DND-41 (cell line): ENCODE measurements around the gene LRG1.

ENCODE experiments used
- ATAC-seq: fragments of 200-7000 bp; cut with Tn5 transposase; 3 replicates; pipeline ENCODE4 v1.9.1; 2021; ENCODE audit warnings: low read depth; ENCODE audit not compliant: insufficient read depth
- DNase-seq: peaks from one replicate; pipeline ENCODE4 v3.0.0-alpha.2; 2020
- H2AFZ ChIP-seq: 2 replicates; pipeline ENCODE4 v1.6.0; 2012; ENCODE audit warnings: low read depth, low read length
- H3K27ac ChIP-seq: 2 replicates; pipeline ENCODE4 v1.5.1; 2012; ENCODE audit warnings: low read length, inconsistent platforms
- H3K27me3 ChIP-seq: fragments of 200-600 bp; sonication (generic); 2 replicates; pipeline ENCODE4 v1.6.0; 2012; ENCODE audit warnings: low read length, mild to moderate bottlenecking, inconsistent platforms; ENCODE audit not compliant: insufficient read depth, poor library complexity
- H3K36me3 ChIP-seq: 2 replicates; pipeline ENCODE4 v1.5.1; 2012; ENCODE audit warnings: low read length, inconsistent platforms; ENCODE audit not compliant: insufficient read depth
- H3K4me1 ChIP-seq: 2 replicates; pipeline ENCODE4 v1.5.1; 2012; ENCODE audit warnings: mild to moderate bottlenecking, low read length; ENCODE audit not compliant: insufficient read depth
- H3K4me2 ChIP-seq: 2 replicates; pipeline ENCODE4 v1.6.0; 2012; ENCODE audit warnings: mild to moderate bottlenecking, moderate library complexity, low read length, inconsistent platforms; ENCODE audit not compliant: insufficient read depth
- H3K4me3 ChIP-seq, 2 experiments: fragments of 200-600 bp in 1 of 2; shearing (Covaris generic) in 1 of 2; 2 replicates each; pipeline ENCODE4 v1.5.1; 2012 to 2016; ENCODE audit warnings: inconsistent platforms in 2 of 2, low read length in 2 of 2, mild to moderate bottlenecking in 2 of 2, low read depth in 1 of 2, moderate library complexity in 1 of 2
- H3K79me2 ChIP-seq: 2 replicates; pipeline ENCODE4 v1.6.0; 2012; ENCODE audit warnings: low read length, inconsistent platforms; ENCODE audit not compliant: insufficient read depth
- H3K9ac ChIP-seq: 2 replicates; pipeline ENCODE4 v1.6.0; 2012; ENCODE audit warnings: low read depth, mild to moderate bottlenecking, inconsistent platforms, low read length, moderate library complexity
- H3K9me3 ChIP-seq: 2 replicates; pipeline ENCODE4 v1.5.1; 2012; ENCODE audit warnings: low read length, moderate library complexity, mild to moderate bottlenecking, inconsistent platforms; ENCODE audit not compliant: insufficient read depth, severe bottlenecking
- H4K20me1 ChIP-seq: 2 replicates; pipeline ENCODE4 v1.6.0; 2012; ENCODE audit warnings: low read length; ENCODE audit not compliant: insufficient read depth
- EZH2 ChIP-seq: IDR thresholded peaks from 3 replicates; pipeline ENCODE4 v1.6.1; 2012; ENCODE audit warnings: borderline replicate concordance, low read depth, mild to moderate bottlenecking, moderate library complexity, low read length, inconsistent platforms; ENCODE audit not compliant: severe bottlenecking
- TF ChIP-seq, protein P1 (sequence below): IDR thresholded peaks from 2 replicates; pipeline ENCODE4 v1.5.1; 2012; ENCODE audit warnings: borderline replicate concordance, low read length, moderate library complexity, mild to moderate bottlenecking; ENCODE audit not compliant: poor library complexity, severe bottlenecking; ENCODE audit errors: extremely low read depth

The LRG1 gene

DNA sequence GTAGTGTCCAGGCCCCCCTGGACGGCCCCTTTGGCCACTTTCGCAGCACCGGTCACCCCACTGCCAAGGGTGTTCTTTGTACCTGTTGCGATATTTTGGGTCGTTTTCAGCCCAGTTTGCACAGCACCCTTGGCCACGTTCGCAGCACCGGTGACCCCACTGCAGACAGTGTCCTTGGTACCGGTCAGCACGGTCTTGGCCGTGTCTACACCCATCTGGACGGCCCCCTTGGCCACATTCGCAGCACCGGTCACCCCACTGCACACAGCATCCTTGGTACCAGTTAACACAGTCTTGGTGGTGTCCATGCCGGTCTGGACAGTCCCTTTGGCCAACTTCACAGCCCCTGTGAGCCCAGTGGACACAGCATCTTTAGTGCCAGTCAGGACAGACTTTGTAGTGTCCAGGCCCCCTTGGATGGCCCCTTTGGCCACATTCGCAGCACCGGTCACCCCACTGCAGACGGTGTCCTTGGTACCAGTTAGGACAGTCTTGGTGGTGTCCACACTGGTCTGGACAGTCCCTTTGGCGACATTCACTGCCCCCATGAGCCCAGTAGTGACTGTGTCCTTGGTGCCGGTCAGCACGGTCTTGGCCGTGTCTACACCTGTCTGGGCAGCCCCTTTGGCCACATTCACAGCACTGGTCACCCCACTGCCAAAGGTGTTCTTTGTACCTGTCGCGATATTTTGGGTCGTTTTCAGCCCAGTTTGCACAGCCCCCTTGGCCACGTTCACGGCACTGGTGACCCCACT, 28.4 kb downstream of the LRG1 start:
- H4K20me1 ChIP-seq = no peaks in the 10 kb centered on the region
- H3K27me3 ChIP-seq = no peaks in the 10 kb centered on the region
- no peak overlapping the region for H3K9ac ChIP-seq
- ATAC-seq (no peak), DNase-seq (no peak)
- H3K4me1 ChIP-seq = no peaks in the 10 kb centered on the region
- H2AFZ ChIP-seq = no peak overlapping the region
- H3K79me2 ChIP-seq = no peaks in the 10 kb centered on the region
- TF ChIP-seq, protein P1, sequence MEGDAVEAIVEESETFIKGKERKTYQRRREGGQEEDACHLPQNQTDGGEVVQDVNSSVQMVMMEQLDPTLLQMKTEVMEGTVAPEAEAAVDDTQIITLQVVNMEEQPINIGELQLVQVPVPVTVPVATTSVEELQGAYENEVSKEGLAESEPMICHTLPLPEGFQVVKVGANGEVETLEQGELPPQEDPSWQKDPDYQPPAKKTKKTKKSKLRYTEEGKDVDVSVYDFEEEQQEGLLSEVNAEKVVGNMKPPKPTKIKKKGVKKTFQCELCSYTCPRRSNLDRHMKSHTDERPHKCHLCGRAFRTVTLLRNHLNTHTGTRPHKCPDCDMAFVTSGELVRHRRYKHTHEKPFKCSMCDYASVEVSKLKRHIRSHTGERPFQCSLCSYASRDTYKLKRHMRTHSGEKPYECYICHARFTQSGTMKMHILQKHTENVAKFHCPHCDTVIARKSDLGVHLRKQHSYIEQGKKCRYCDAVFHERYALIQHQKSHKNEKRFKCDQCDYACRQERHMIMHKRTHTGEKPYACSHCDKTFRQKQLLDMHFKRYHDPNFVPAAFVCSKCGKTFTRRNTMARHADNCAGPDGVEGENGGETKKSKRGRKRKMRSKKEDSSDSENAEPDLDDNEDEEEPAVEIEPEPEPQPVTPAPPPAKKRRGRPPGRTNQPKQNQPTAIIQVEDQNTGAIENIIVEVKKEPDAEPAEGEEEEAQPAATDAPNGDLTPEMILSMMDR = no peak
- no peak for TF ChIP-seq EZH2
- H3K9me3 ChIP-seq = no peaks in the 10 kb centered on the region
- 0 out of 2 replicates have a peak, but pooled peaks cover 2% of the 10 kb centered on the region for H3K36me3 ChIP-seq
- no peak overlapping the region for H3K4me2 ChIP-seq
- no peak overlapping the region for H3K27ac ChIP-seq
- no peak overlapping the region for H3K4me3 ChIP-seq

DNA sequence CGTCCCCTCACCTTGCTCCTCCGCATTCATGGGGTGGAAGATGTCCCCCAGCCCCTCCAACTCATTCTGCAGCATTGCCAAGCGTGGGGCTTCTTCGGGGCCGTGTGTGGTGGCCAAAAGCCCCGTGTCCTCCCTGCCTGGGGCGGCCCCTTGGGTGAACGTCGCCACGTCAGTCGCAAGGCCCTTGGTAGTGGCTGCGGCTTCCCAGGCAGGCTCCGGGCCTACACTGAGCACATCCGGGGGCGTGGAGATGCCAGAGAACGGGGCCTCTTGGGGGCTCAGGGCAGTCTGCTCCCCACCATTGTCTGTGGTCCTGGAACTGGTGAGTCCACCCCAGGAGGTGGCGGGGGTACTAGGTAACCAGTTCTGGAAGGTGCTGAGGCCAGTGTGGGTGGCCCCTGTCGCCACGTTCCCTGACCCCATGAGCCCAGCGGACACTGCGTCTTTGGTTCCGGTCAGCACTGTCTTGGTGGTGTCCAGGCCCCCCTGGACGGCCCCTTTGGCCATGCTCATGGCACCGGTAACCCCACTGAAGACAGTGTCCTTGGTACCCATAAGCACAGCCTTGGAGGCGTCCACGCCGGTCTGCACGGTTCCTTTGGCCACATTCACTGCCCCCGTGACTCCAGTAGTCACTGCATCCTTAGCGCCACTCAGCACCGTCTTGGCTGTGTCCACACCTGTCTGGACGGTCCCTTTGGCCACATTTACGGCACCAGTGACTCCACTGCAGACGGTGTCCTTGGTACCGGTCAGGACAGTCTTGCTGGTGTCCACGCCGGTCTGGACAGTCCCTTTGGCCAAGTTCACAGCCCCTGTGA, 29.2 kb downstream of the LRG1 start:
- no peak overlapping the region for H3K4me3 ChIP-seq
- H3K9me3 ChIP-seq = no peaks in the 10 kb centered on the region
- no peak overlapping the region for H3K9ac ChIP-seq
- no peaks in the 10 kb centered on the region for H4K20me1 ChIP-seq
- no peaks in the 10 kb centered on the region for H3K4me1 ChIP-seq
- peaks cover 9% of the 10 kb centered on the region for H3K36me3 ChIP-seq
- ATAC-seq (0 out of 3 replicates have a peak, but pooled peaks have one; percentile 23), DNase-seq (no peak)
- no peak overlapping the region for H2AFZ ChIP-seq
- no peak overlapping the region for H3K4me2 ChIP-seq
- no peaks in the 10 kb centered on the region for H3K79me2 ChIP-seq
- TF ChIP-seq EZH2 = no peak
- H3K27me3 ChIP-seq = no peaks in the 10 kb centered on the region
- no peak overlapping the region for H3K27ac ChIP-seq

DNA sequence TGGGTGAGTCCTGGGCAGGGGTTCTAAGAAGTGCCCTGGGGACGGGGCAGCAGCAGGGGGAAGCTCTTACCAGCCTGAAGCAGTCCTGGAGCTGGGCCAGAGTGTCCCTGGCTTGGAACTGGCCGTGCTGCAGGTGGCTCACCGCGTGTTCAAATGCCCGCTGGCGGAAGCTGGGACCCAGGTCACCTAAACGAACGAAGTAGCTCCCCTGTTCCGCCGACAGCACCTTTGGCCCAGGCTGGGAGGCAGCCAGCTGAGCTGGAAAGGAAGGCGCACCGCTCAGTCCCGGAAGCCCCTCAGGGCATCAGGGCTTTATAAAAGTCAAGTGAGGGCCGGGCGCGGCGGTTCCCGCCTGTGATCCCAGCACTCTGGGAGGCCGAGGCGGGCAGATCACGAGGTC, 31.1 kb downstream of the LRG1 start:
- no peak overlapping the region for H3K4me3 ChIP-seq
- H4K20me1 ChIP-seq = no peaks in the 10 kb centered on the region
- no peak overlapping the region for H3K4me2 ChIP-seq
- TF ChIP-seq, protein P1 = no peak
- TF ChIP-seq EZH2 = no peak
- peaks cover 24% of the 10 kb centered on the region for H3K36me3 ChIP-seq
- no peaks in the 10 kb centered on the region for H3K4me1 ChIP-seq
- no peak overlapping the region for H2AFZ ChIP-seq
- H3K9ac ChIP-seq = no peak overlapping the region
- H3K27me3 ChIP-seq = no peaks in the 10 kb centered on the region
- no peak for DNase-seq
- H3K79me2 ChIP-seq = no peaks in the 10 kb centered on the region
- no peak for ATAC-seq
- H3K9me3 ChIP-seq = no peaks in the 10 kb centered on the region
- no peak overlapping the region for H3K27ac ChIP-seq

DNA sequence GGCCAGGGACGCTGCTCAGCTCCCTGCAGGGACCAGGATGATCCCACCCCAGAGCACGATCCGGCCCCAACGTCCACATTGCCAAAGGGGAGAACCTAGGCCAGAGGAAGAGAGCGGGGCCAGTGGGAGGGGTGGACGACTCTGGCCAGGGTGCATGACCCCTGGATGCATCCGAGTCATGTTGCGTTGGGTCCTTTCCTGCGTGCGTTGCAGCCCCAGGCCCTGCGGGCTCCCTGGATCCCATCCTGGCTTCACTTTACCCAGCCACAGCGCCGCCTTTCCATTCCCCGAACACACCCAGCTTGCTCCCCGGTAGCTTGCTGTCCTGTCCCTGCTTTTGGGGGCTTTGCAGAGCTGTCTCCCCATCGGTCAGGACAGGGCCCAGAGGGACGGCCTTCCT, 32.0 kb downstream of the LRG1 start:
- H3K4me1 ChIP-seq = no peaks in the 10 kb centered on the region
- H2AFZ ChIP-seq = no peak overlapping the region
- ATAC-seq (no peak), DNase-seq (no peak)
- no peak overlapping the region for H3K4me3 ChIP-seq
- no peaks in the 10 kb centered on the region for H3K9me3 ChIP-seq
- peaks cover 33% of the 10 kb centered on the region for H3K36me3 ChIP-seq
- no peaks in the 10 kb centered on the region for H3K79me2 ChIP-seq
- H3K27ac ChIP-seq = no peak overlapping the region
- H4K20me1 ChIP-seq = no peaks in the 10 kb centered on the region
- H3K9ac ChIP-seq = no peak overlapping the region
- no peak overlapping the region for H3K4me2 ChIP-seq
- no peaks in the 10 kb centered on the region for H3K27me3 ChIP-seq
- TF ChIP-seq, protein P1 = no peak
- no peak for TF ChIP-seq EZH2
